GM19351 (cell line): ENCODE measurements around the gene FPR3.
"Not testable (repeated sequence)": the region's sequence is repeated elsewhere in the genome, so short reads cannot be mapped to it uniquely, and the experiment has no call there.

Source experiments
- ATAC-seq: cut with Tn5 transposase; IDR thresholded peaks from one replicate; pipeline ENCODE4 v1.9.1; 2021; ENCODE audit warnings: mild to moderate bottlenecking, moderate library complexity; ENCODE audit not compliant: unreplicated experiment

Gene FPR3

GRCh38 chr19:51794885-51795490, at the start of gene FPR3:
Gene FPR3 (plus strand): TSS chr19:51795157. CDS start chr19:51823749, 28,592 bp downstream.
- ATAC-seq, result no peak

GRCh38 chr19:51746731-51747130, 48.2 kb upstream of the FPR3 start:
- no peak for ATAC-seq

GRCh38 chr19:51749979-51750378, 45.0 kb upstream of the FPR3 start:
- ATAC-seq, result no peak

- no peak for ATAC-seq
Observed at GRCh38 chr19:51750400-51751094, 44.4 kb upstream of the FPR3 start.

- no peak for ATAC-seq
Observed at GRCh38 chr19:51751655-51752054, 43.3 kb upstream of the FPR3 start, which contains the start of gene FPR1. Gene FPR1 (minus strand): TSS chr19:51751878. CDS start chr19:51746994, 4,884 bp downstream.

- no peak for ATAC-seq
Observed at GRCh38 chr19:51754109-51754508, 40.8 kb upstream of the FPR3 start.

- no peak for ATAC-seq
Observed at GRCh38 chr19:51754770-51755169, 40.2 kb upstream of the FPR3 start.

- no peak for ATAC-seq
Observed at GRCh38 chr19:51755571-51755970, 39.4 kb upstream of the FPR3 start.

- no peak for ATAC-seq
Observed at GRCh38 chr19:51760697-51761356, 34.1 kb upstream of the FPR3 start, which contains the start of gene FPR2. Gene FPR2 (plus strand): TSS chr19:51761180. CDS start chr19:51768659, 7,479 bp downstream.

- ATAC-seq, result no peak
Observed at GRCh38 chr19:51761696-51762095, 33.3 kb upstream of the FPR3 start.

GRCh38 chr19:51765086-51765485, 29.9 kb upstream of the FPR3 start:
- ATAC-seq, result no peak

- ATAC-seq, result no peak
Observed at GRCh38 chr19:51766461-51766860, 28.5 kb upstream of the FPR3 start.

- ATAC-seq, result no peak
Observed at GRCh38 chr19:51771376-51772130, 23.4 kb upstream of the FPR3 start.

- no peak for ATAC-seq
Observed at GRCh38 chr19:51772977-51773376, 22.0 kb upstream of the FPR3 start.

- ATAC-seq, result not testable (repeated sequence)
Observed at GRCh38 chr19:51776561-51776960, 18.4 kb upstream of the FPR3 start.

- no peak for ATAC-seq
Observed at GRCh38 chr19:51777570-51778462, 17.1 kb upstream of the FPR3 start.

- no peak for ATAC-seq
Observed at GRCh38 chr19:51779181-51779580, 15.8 kb upstream of the FPR3 start.

- ATAC-seq, result no peak
Observed at GRCh38 chr19:51779703-51780102, 15.3 kb upstream of the FPR3 start.

GRCh38 chr19:51780270-51780669, 14.7 kb upstream of the FPR3 start:
- no peak for ATAC-seq

- ATAC-seq, result no peak
Observed at GRCh38 chr19:51781999-51782398, 13.0 kb upstream of the FPR3 start.
